ES-I3 (cell line): Measurements from ENCODE around the gene OLFML1.

ENCODE experiments used
- H3K36me3 ChIP-seq: 2 replicates; pipeline ENCODE4 v1.6.1; 2013; ENCODE audit warnings: mild to moderate bottlenecking, low read length, control low read depth, moderate library complexity; ENCODE audit not compliant: insufficient read depth
- H3K4me1 ChIP-seq: 2 replicates; pipeline ENCODE4 v1.6.1; 2013; ENCODE audit warnings: mild to moderate bottlenecking, control low read depth, low read length; ENCODE audit not compliant: insufficient read depth
- H3K9ac ChIP-seq: 2 replicates; pipeline ENCODE4 v1.6.1; 2013; ENCODE audit warnings: low read depth, mild to moderate bottlenecking, low read length, moderate library complexity
- H3K9me3 ChIP-seq: 2 replicates; pipeline ENCODE4 v1.6.1; 2013; ENCODE audit warnings: mild to moderate bottlenecking, low read length, moderate library complexity; ENCODE audit not compliant: control insufficient read depth, insufficient read depth

Gene OLFML1

DNA sequence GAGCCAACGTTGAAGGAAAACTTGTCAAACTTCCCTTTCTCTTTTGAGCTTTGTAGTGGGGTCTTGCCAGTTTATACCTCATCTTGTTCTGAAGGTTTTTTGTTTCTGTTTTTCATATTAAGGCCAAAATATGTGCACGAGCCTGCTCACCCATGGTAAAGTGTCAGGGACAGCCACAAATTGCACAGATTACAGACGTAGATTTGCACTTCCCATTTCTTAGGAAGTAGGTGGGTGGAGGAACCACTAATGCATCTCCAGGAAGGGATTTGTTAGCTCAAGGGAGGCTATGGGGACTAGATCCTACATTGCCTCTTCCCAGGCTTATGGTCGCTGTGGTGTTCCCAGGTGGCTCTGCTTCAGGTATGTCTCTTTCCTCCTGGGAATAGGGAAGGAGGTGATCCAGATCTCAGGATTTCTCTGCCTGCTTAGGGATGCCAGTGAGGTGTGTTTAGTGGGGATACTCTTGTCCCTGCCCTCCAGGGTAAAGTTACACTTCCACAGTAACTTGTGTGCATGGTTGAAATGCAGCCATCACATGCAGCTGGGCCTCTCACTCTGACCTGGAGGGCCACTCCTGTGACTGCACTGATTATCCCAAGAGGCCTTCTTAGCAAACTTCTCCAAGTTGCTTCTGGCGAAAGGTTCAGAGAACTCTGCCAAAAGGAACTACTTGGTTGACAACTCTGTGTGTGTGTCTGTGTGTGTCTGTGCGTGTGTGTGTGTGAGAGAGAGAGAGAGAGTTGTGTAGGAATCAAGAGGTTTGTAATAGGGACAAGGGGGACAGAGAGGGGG lies 38.3 kb downstream of the OLFML1 start:
- no peak overlapping the region for H3K9ac ChIP-seq
- H3K36me3 ChIP-seq = no peaks in the 10 kb centered on the region
- H3K4me1 ChIP-seq = no peaks in the 10 kb centered on the region
- no peaks in the 10 kb centered on the region for H3K9me3 ChIP-seq

DNA sequence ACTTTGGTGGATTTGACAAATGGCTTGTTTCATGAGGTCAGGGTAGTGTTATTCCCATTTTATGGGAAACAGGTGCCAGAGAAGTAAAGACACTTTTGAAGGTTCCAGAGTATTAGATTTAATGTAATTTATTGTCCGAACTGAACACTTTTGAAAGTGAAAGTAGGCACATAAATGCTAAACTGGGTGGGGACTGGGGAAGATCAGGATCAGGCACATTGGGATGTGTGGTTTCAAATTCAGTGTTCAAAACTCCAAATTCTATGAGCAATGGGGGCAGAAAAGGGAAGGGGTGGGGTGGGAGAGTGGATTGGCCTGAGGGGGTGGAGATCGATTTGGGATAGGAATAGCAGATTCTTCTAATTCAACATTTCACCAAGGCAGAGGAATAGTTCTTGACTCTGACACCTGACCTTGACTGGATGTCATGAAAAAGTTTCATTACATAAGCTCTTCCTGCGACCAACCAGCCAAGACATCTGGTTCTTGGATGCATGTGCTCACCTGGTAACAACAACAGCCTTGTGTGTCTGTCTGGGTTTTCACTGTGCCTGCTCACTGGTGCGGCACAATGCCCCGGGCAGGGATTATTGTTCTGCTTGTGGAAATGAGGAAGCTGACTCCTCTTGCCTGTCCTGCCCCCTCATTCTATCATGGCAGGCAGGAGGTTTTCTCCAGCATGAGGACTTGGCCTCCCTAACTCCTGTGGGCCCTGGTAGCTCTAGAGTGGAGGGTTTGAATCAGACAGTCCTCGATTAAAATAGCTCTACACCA lies 39.3 kb downstream of the OLFML1 start:
- Histone ChIP-seq H3K9me3 (no peaks in the 10 kb centered on the region), H3K4me1 (no peaks in the 10 kb centered on the region), H3K36me3 (no peaks in the 10 kb centered on the region), H3K9ac (no peak overlapping the region)

DNA sequence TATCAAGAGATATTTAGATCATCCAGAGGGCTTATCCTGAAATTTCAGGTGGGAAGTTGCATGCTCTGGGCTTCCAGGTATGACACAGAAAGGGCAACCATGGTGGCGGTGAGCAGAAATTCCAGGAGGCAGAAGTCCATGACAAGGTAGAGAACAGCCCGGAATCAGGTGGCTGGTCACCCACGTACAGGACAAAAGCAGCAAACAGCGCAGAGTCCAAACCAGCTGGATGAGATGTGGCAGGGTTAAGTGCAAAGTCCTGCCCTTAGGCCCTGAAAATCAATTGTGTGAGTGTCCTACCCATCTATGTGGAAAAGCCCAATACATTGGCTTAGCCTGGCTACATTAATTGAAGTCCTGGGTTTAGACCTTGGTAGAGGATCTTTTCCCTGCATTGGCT lies 40.1 kb downstream of the OLFML1 start:
- Histone ChIP-seq H3K9me3 (no peaks in the 10 kb centered on the region), H3K4me1 (no peaks in the 10 kb centered on the region), H3K36me3 (no peaks in the 10 kb centered on the region), H3K9ac (no peak overlapping the region)

DNA sequence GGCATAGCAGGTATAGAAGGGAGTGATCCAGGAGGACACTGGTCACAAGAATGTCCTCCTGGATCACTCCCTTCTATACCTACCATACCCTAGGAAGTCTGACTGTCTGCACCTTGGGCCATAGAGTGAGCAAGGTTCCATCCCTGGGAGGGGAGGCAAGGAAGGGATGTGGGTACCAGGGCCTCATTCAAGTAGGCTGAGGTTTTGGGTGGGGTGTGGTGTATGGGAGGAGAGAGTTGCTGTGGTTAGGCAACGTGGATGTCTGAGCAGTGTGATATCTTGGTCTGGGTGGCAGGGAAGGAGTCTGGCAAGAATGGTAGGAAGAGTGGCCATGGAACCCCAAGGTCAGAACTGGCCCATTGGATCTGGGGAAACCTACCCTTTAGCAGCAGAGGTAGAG lies 41.7 kb downstream of the OLFML1 start:
- no peak overlapping the region for H3K9ac ChIP-seq
- no peaks in the 10 kb centered on the region for H3K9me3 ChIP-seq
- no peaks in the 10 kb centered on the region for H3K36me3 ChIP-seq
- no peaks in the 10 kb centered on the region for H3K4me1 ChIP-seq

DNA sequence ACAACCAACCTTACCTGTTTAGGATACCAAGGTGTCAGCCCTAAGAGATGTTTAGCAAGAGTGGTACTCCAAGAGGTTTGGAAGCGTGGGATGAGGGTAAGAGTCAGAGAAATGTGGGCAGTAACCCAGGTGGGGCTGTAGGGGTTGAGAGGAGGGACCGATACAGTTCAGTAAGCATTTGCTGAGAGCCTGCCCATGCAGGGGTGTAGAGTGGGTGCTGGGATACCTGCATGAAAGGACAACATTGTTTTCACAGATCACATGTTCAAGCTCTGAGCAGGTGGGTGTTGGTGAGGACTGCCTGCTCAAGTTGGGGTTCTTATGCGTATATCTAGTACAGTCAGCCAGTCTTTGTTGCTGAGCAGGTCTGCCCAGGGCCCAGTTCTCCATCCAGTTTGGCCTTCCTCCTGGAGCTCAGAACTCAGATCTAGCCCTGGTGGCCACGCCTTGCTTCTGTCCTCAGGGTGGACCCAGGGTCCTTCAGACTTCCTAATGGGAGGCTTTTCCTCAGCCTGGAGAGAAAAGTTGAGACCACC lies 43.3 kb downstream of the OLFML1 start:
- Histone ChIP-seq H3K36me3 (no peaks in the 10 kb centered on the region), H3K9ac (no peak overlapping the region), H3K9me3 (no peaks in the 10 kb centered on the region), H3K4me1 (no peaks in the 10 kb centered on the region)

DNA sequence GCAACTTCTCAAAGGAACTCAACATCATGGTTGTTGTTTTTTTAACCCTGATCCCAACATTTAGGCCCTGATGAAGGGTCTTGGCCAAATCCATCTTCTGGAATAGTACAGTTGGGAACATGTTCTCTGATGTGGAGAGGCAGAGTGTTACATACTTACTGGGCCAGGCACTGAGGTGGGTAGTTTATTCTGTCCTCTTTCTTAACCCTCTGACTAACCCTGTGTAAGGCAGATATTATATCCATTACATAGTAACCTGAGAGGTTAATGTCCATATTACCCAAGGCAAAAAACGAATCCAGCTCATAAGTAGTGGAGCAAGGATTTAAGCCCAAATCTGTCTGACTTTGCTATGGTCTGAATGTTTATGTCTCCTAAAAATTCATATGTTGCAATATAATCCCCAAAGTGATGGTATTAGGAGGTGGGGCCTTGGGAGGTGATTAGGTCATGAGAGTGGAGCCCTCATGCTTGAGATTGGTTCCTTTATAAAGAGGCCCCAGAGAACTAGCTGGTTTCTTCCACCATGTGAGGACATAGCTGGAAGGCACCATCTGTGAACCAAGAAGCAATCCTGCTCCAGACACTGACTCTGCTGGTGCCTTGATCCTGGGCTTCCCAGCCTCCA lies 44.8 kb downstream of the OLFML1 start:
- Histone ChIP-seq H3K4me1 (peaks cover 5% of the 10 kb centered on the region), H3K9me3 (no peaks in the 10 kb centered on the region), H3K36me3 (no peaks in the 10 kb centered on the region), H3K9ac (no peak overlapping the region)

DNA sequence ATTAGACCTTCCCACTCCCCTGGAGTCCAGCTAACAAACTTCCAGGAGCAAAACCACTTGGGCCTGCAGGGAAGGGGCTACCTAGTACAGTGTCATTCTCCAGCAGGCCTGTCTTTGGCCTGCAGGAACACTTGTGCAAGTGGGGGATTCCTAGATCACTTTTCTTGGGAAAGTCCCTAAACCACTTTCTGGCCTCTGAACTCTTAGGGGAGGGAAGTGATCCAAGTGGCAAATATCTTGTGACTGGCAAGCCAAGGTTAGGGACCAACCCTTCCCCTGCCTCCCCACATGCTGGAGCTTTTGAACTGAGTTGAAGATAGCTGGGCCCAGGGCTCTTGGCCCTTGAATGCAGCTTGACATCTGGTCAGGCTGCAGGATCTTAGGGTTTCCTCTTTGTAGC lies 45.7 kb downstream of the OLFML1 start:
- H3K36me3 ChIP-seq = no peaks in the 10 kb centered on the region
- H3K4me1 ChIP-seq = peaks cover 5% of the 10 kb centered on the region
- H3K9ac ChIP-seq = no peak overlapping the region
- no peaks in the 10 kb centered on the region for H3K9me3 ChIP-seq

DNA sequence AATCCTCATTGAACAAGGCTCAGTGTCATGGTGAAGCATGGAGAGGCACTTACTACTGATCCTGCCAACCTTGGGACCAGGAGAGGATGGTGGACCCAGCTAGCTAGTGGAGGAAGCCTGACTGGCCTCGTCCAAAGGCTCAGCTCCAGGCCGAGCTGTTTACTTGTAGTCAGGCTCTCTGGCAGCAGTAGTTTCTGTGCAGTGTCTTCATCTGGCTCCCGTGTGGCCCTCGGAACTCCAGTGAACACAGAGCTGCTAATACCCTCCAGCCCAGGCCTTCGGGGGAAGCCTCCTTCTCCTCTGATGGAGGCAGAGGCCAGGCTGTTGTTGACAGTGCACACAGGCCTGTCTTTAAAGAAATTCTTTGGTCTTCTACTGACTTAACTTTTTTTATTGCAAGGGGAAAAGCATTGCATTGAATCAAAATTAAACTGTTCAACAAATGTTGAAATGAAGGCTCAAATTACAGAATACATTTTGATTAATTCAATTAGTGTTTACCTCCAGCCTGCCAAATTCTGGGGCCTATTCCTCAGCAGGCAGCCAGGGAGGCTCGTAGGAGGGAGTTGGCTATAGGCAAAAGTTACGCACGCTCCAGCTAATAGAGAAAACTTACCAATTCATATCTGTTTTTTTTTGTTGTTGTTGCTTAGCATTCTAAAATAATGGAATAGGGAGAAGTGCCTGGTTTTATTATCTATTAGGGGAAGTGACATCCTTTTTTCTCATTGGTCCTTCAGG lies 47.3 kb downstream of the OLFML1 start:
- Histone ChIP-seq H3K9ac (no peak overlapping the region), H3K9me3 (no peaks in the 10 kb centered on the region), H3K4me1 (peaks cover 5% of the 10 kb centered on the region), H3K36me3 (no peaks in the 10 kb centered on the region)

DNA sequence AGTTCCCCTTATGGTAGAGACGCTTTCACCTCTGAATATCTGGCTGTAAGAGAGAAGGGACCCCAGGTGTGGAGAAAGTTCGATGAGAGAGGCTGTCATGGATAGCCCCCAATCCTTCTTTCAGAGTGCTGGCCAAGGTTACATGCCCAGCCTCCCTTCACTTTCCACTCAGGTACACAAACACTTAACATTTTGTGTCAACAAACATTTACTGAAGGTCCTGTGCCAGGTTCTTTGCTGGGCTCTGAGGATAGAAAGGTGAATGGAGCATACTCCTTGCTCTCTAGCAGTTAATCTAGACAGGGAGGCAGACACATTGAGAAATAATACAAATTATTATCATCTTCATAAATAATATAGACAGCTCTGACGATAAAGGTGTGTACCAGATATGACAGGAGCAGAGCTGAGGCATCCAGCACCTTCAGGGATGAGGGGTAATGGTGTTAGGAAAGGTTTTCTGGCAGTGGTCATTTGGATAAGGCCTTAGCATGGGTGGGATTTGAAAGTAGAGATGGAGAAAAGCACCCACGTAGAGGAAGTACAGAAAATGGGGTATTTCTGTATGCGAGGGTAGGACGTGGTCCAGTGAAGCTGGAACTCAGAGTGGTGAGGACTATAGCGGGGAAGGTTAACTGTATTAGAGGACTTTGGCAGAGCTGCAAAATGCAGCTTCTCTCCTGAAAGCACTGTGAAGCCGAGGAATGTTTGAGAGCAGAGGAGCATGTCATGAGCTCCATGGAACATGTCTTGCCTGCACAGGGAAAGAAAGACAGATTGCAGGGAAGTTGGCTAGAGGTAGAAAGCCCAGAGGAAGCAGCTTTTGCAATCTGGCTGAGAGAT lies 48.1 kb downstream of the OLFML1 start:
- Histone ChIP-seq H3K4me1 (peaks cover 5% of the 10 kb centered on the region), H3K36me3 (no peaks in the 10 kb centered on the region), H3K9ac (no peak overlapping the region), H3K9me3 (no peaks in the 10 kb centered on the region)

DNA sequence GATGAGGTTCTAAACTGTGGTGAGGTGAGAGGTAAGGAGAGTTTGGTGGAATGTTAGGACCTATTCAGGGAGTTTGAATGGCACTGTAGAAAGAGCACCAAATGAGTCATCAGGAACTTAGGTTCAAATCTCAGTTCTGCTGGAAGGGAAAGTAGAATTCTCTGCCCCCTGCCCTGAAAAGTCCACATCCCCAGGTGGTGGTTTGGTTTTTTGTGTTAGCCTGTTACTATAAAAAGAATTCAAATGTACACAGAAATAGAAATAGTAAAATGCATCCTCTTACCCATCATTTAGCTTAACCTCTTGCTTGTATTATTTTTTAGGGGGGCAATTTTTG lies 48.7 kb downstream of the OLFML1 start:
- H3K36me3 ChIP-seq = no peaks in the 10 kb centered on the region
- peaks cover 5% of the 10 kb centered on the region for H3K4me1 ChIP-seq
- H3K9ac ChIP-seq = no peak overlapping the region
- H3K9me3 ChIP-seq = no peaks in the 10 kb centered on the region

DNA sequence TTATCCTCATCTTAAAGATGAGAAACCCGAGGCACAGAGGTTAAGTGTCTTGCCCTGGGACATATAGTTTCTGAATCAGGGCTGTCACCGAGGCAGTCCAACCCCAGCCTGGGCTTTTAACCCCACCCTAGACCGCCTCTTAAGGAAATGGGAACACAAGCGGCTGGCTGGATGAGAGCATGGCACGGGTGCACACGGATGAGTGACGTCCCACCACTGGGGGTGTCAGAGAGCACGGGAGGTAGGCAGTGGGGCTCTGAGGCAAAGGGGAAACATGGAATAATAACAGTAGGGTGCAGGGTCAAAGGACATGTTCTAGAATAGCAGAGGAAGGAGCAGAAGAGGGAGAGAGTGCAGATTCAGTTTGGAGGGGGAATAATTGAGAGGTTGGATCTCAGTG lies 50.8 kb downstream of the OLFML1 start:
- no peaks in the 10 kb centered on the region for H3K36me3 ChIP-seq
- H3K4me1 ChIP-seq = peaks cover 5% of the 10 kb centered on the region
- H3K9ac ChIP-seq = no peak overlapping the region
- H3K9me3 ChIP-seq = no peaks in the 10 kb centered on the region

DNA sequence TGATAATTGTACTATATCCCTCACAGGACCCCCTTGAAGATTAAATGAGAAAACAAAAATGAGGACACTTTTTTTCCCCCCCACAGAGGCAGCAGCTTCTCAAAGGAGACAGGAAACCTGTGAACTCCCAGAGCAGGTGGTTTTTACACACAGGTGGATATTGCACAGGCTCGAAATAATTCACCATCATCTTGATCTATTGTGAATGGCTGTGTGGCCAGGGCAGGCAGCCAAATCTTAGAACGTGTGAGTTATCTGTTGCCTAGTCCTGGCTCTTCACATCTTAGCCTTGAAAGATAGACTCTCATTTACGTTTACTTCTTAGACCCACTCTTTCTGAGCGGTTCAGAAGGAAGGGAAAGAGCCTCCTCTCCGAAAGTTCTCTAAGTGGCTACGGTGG lies 52.0 kb downstream of the OLFML1 start:
- Histone ChIP-seq H3K4me1 (peaks cover 5% of the 10 kb centered on the region), H3K36me3 (no peaks in the 10 kb centered on the region), H3K9me3 (no peaks in the 10 kb centered on the region), H3K9ac (no peak overlapping the region)

DNA sequence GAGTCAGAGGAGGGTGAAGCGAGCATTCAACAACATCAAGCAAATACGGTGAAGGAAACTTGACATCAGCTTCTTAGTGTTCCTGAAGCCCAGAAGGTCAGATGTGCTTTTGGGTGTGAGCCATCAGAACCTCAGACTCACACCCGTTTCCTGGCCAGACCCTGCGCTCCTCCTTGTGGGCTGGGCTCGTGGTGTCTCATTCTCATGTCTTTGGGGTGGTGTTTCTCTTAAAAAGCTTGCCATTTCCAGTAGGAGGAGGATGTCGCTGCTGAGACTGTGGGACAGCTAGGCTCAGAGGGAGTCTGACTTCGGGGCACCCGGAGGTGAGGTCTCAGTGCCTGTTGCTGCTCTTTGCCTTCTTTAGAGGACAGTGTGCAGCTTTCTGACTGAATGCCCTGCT lies 52.7 kb downstream of the OLFML1 start:
- H3K4me1 ChIP-seq = peaks cover 5% of the 10 kb centered on the region
- no peak overlapping the region for H3K9ac ChIP-seq
- no peaks in the 10 kb centered on the region for H3K9me3 ChIP-seq
- no peaks in the 10 kb centered on the region for H3K36me3 ChIP-seq
